GM12878 (cell line): ENCODE data around the gene UBE2O. TPM values are rescaled to one million over a fixed set of nuclear protein-coding genes. Genes with fewer than 3 reads are reported as not detected.

Experiments used
- ATAC-seq: fragments of 200-7000 bp; cut with Tn5 transposase; 3 replicates; pipeline ENCODE4 v1.9.1; 2020; ENCODE audit warnings: mild to moderate bottlenecking, moderate library complexity
- BruUV-seq: library from RNA; stranded (reverse); fragments of 400-500 nt; replicated peaks from 2 replicates; lab custom pipeline; 2021; lab: Mats Ljungman, UMichigan
- CTCF ChIA-PET: fragments of 300-600 bp; sonication (Branson Sonifier 250); formaldehyde crosslinking; extraction: SDS; loops from one replicate; lab custom pipeline; 2021; ENCODE audit warnings: inconsistent platforms; lab: Yijun Ruan, JAX
- POLR2A ChIA-PET: fragments of 350-600 bp; formaldehyde crosslinking; extraction: SDS; loops from one replicate; lab custom pipeline; 2021; ENCODE audit warnings: inconsistent platforms; lab: Charles Lee
- RAD21 ChIA-PET: fragments of 300-600 bp; sonication (Branson Sonifier 250); formaldehyde crosslinking; loops from one replicate; lab custom pipeline; 2023; ENCODE audit warnings: antibody characterized with exemption; ENCODE audit not compliant: unreplicated experiment; lab: Charles Lee
- SMC1A ChIA-PET: fragments of 300-600 bp; sonication (Branson Sonifier 250); formaldehyde crosslinking; loops from one replicate; lab custom pipeline; 2023; ENCODE audit not compliant: unreplicated experiment, uncharacterized antibody; lab: Charles Lee
- DNase-seq: peaks from one replicate; pipeline ENCODE4 v3.0.0-alpha.2; 2011; ENCODE audit warnings: low read depth, low spot score
- FAIRE-seq: peaks from 3 replicates; lab custom pipeline; 2011; peaks lifted over from hg19 to GRCh38; lab: Jason Lieb, UNC
- H2AFZ ChIP-seq: 2 replicates; pipeline ENCODE4 v1.6.0; 2011; ENCODE audit warnings: low read depth, low read length, control low read depth; ENCODE audit not compliant: control insufficient read depth
- H3K27ac ChIP-seq: 2 replicates; pipeline ENCODE4 v1.5.1; 2011; ENCODE audit warnings: control low read depth; ENCODE audit not compliant: control insufficient read depth, insufficient read depth
- H3K27me3 ChIP-seq, 2 experiments: replicated peaks in 1 of 2; 2 replicates each; pipeline versions ENCODE4 v1.6.0 to v1.6.1; 2011; ENCODE audit warnings: low read length in 1 of 2; ENCODE audit not compliant: control insufficient read depth in 2 of 2, insufficient read depth in 2 of 2
- H3K36me3 ChIP-seq, 2 experiments: 2 replicates each; pipeline ENCODE4 v1.5.1; 2011; ENCODE audit warnings: low read length in 1 of 2; ENCODE audit not compliant: control insufficient read depth in 2 of 2, insufficient read depth in 2 of 2
- H3K4me1 ChIP-seq: 2 replicates; pipeline ENCODE4 v1.6.1; 2011; ENCODE audit warnings: mild to moderate bottlenecking, low read length, moderate library complexity, mixed read lengths; ENCODE audit not compliant: control insufficient read depth, insufficient read depth
- H3K4me2 ChIP-seq: 2 replicates; pipeline ENCODE4 v1.6.0; 2011; ENCODE audit warnings: control low read depth; ENCODE audit not compliant: control insufficient read depth, insufficient read depth
- H3K4me3 ChIP-seq: fragments of 200-600 bp; sonication (generic); 2 replicates; pipeline ENCODE4 v1.5.1; 2016
- H3K79me2 ChIP-seq: 2 replicates; pipeline ENCODE4 v1.6.0; 2011; ENCODE audit warnings: low read length; ENCODE audit not compliant: control insufficient read depth, insufficient read depth
- H3K9ac ChIP-seq: 2 replicates; pipeline ENCODE4 v1.8.0; 2011; ENCODE audit warnings: low read length, control low read depth, mixed read lengths; ENCODE audit not compliant: control insufficient read depth, insufficient read depth
- H3K9me3 ChIP-seq: replicated peaks from 3 replicates; pipeline ENCODE4 v1.5.1; 2011; ENCODE audit warnings: mild to moderate bottlenecking, low read length; ENCODE audit not compliant: control insufficient read depth, insufficient read depth
- H4K20me1 ChIP-seq: 2 replicates; pipeline ENCODE4 v1.6.0; 2011; ENCODE audit not compliant: control insufficient read depth, insufficient read depth
- BCL11A ChIP-seq: IDR thresholded peaks from 2 replicates; pipeline ENCODE4 v1.6.1; 2011; ENCODE audit warnings: low read depth, low read length
- CEBPB ChIP-seq, 2 experiments: fragments of 150-350 bp in 1 of 2; IDR thresholded peaks; 2 replicates each; pipeline ENCODE4 v1.6.1; 2012 to 2014; ENCODE audit warnings: low read depth in 2 of 2, low read length in 2 of 2, borderline replicate concordance in 1 of 2, inconsistent platforms in 1 of 2
- CHD1 ChIP-seq: IDR thresholded peaks from 2 replicates; pipeline ENCODE4 v1.6.1; 2012; ENCODE audit warnings: low read depth, low read length, improper control_type of control experiment
- CREB1 ChIP-seq: IDR thresholded peaks from 2 replicates; pipeline ENCODE4 v1.6.1; 2012; ENCODE audit warnings: low read depth, mild to moderate bottlenecking, inconsistent platforms
- SUZ12 ChIP-seq: fragments of 200-600 bp; sonication (generic); IDR thresholded peaks from one replicate; pipeline ENCODE4 v1.6.1; 2018; ENCODE audit warnings: antibody characterized with exemption, mild to moderate bottlenecking; ENCODE audit not compliant: unreplicated experiment
- ZNF217 ChIP-seq: fragments of 450-650 bp; IDR thresholded peaks from 2 replicates; pipeline ENCODE4 v1.6.1; 2017; ENCODE audit warnings: antibody characterized with exemption, mild to moderate bottlenecking
- WGBS: methylation state at CpG from one replicate; pipeline ENCODE4 v1.1.6; 2016; ENCODE audit warnings: low lambda C conversion rate; ENCODE audit not compliant: insufficient replicate concordance, insufficient coverage; ENCODE audit errors: missing lambda C conversion rate; 5-methylcytosine and 5-hydroxymethylcytosine counted together
- in situ Hi-C: fragments of 300-500 bp; cut with MboI; formaldehyde crosslinking; loops from 9 replicates; pipeline ENCODE4 v1.14.3; 2018; ENCODE audit warnings: mixed read lengths
- intact Hi-C: fragments of 100-400 bp; cut with micrococcal nuclease; formaldehyde crosslinking; loops from one replicate; pipeline ENCODE4 v1.14.2; 2022; ENCODE audit not compliant: unreplicated experiment
- polyA plus RNA-seq, 11 experiments: library from polyadenylated mRNA; depleted of rRNA in 4 of 11; unstranded in 6 of 11; stranded (reverse) in 5 of 11; fragments of >200 nt; fragmentation: Nextera tagmentation in 4 of 11; fragmentation: Illumina TruSeq in 1 of 11; extraction: Ambion mirVana in 4 of 11; extraction: Trizol in 1 of 11; gene quantifications; 1 replicate in 1 of 11; 2 replicates in 10 of 11; pipeline versions ENCODE4 v1.2.1 to v1.2.3, GENCODE V29; 2011 to 2016; ENCODE audit warnings: inconsistent platforms in 2 of 11, missing spikeins in 2 of 11, low read depth in 1 of 11
- total RNA-seq, 4 experiments: library from RNA; depleted of rRNA in 3 of 4; stranded (reverse); fragments of >200 nt in 3 of 4; fragmentation: Illumina TruSeq in 1 of 4; extraction: Trizol in 1 of 4; gene quantifications; 2 replicates each; pipeline versions ENCODE4 v1.2.1 to v1.2.3, GENCODE V29; 2013 to 2021

UBE2O gene
- total and polyA plus RNA-seq, 10 of the 15 experiments (the other 5 are each of a cell fraction or from before 2014, with no cell fraction given) = 2.1 to 39.0 (median 14.1) TPM

DNA sequence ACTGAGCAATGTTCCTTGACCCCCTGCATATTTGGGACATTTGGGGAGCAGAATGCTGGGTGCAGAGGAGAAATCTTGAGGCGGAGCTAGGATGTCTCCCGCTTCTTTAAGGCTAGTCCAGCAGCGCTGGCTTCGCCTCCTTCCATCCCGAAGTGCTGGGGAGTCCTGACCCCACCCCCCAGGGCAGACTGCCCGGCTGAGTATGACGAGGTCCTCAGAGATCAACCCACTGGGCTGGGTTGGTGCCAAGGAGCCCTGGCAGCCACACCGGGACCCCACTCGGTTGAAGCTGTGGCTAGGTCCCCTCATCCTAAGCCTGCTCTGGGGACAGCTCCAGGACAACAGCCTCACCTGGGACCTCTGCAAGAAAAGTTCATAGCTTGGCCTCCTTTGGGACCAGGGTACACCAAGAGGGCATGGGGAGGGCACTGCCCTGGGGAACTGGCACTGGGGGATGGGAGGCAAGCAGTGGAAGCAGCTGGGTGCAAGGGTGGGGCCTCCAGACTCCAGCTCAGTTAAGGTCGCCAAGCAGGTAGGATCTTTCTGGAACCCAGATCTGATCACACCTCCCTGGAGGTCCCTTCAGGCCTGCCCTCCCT is 37.3 kb upstream of the UBE2O start:
- no peak for TF ChIP-seq ZNF217
- no peak for TF ChIP-seq BCL11A
- TF ChIP-seq CHD1 = no peak
- no peak for TF ChIP-seq SUZ12
- TF ChIP-seq CEBPB (IDR thresholded peaks at IDR 0.05; ENCODE audit: borderline replicate concordance in 1 of 2, low read depth in 2 of 2, low read length in 2 of 2) = no peak
- TF ChIP-seq CREB1 = no peak
- no peaks in the 10 kb centered on the region for H3K9me3 ChIP-seq
- FAIRE-seq = no peak
- SMC1A ChIA-PET = interaction anchor here (1.6 to 12.0 kb wide), 3 partner anchors 8 to 23 kb away, joined by 4 to 115 read pairs (median 49); partner anchors contain the start of genes AANAT and RHBDF2
- WGBS = 79% methylated on average over 10 of the region's 10 CpGs
- RAD21 ChIA-PET = interaction anchor here (2.0 to 6.4 kb wide), 2 partner anchors 9 kb away, joined by 6 to 50 read pairs; no protein-coding TSS in a partner anchor
- H4K20me1 ChIP-seq = no peaks in the 10 kb centered on the region
- intact Hi-C loops (no loop called here), in situ Hi-C loops (no loop called here)
- peaks cover 25% of the 10 kb centered on the region for H3K79me2 ChIP-seq
- CTCF ChIA-PET = interaction anchor here (0.6 to 1.5 kb wide), 3 partner anchors 9 to 301 kb away, joined by 4 read pairs; no protein-coding TSS in a partner anchor
- no TSS peak for BruUV-seq
- DNase-seq = no peak
- peaks cover 52% of the 10 kb centered on the region for H3K4me1 ChIP-seq
- H3K27ac ChIP-seq = no peak overlapping the region
- POLR2A ChIA-PET = interaction anchor here (1.4 to 1.7 kb wide), 2 partner anchors 9 to 11 kb away, joined by 3 to 11 read pairs; partner anchors contain the start of gene RHBDF2
- H3K27me3 ChIP-seq = no peaks in the 10 kb centered on the region
- no peaks in the 10 kb centered on the region; a peak in 2 of 4 replicates for H3K36me3 ChIP-seq
- no peak overlapping the region for H3K4me3 ChIP-seq
- no peak overlapping the region; the same call in 1 of the 2 replicates for H3K9ac ChIP-seq
- no peak for ATAC-seq
- no peak overlapping the region for H3K4me2 ChIP-seq
- H2AFZ ChIP-seq = no peak overlapping the region
